ENCODE results near the gene EHHADH. TPM values are rescaled to one million over a fixed set of nuclear protein-coding genes. Genes with fewer than 3 reads are reported as not detected.
"Not testable (repeated sequence)": the region's sequence is repeated elsewhere in the genome, so short reads cannot be mapped to it uniquely, and the experiment has no call there.

Gene EHHADH
- total RNA-seq (100 to 1,000 TPM in 1 of 2 donors, 10 to 100 TPM in 1; 44.3 to 378 TPM), polyA plus RNA-seq (100 to 1,000 TPM in 1 of 2 donors, 10 to 100 TPM in 1; 72.5 to 117 TPM)

GRCh38 chr3:185253645-185254410 is at the start of gene EHHADH:
TSS of gene EHHADH (minus strand) at chr3:185254049. CDS start at chr3:185254022, 27 bp downstream.
- 3% methylated on average over 53 of the region's 53 CpGs for WGBS
- Histone ChIP-seq H3K4me3 (ENCODE audit: low read depth in 1 of 3, low read length in 3 of 3) (peak within 1 kb of the TSS; percentile 85 to 89 (median 88)), H3K4me1 (ENCODE audit: control insufficient read depth in 4 of 4, insufficient read depth in 4 of 4, low read length in 3 of 4) (peaks cover 1 to 23% (median 9%) of the 10 kb centered on the region in 4 donors), H3K9ac (ENCODE audit: low read depth in 1 of 2, low read length in 2 of 2) (peak within 1 kb of the TSS; percentile 66 to 94), H3K27ac (ENCODE audit: low read depth in 1 of 2, low read length in 2 of 2) (peak within 1 kb of the TSS; percentile 77), H3K36me3 (ENCODE audit: control insufficient read depth in 4 of 4, insufficient read depth in 3 of 4, low read depth in 1 of 4, low read length in 3 of 4) (no peaks in the 10 kb centered on the region), H3K9me3 (ENCODE audit: control insufficient read depth in 4 of 4, low read length in 3 of 4) (no peaks in the 10 kb centered on the region), H3K27me3 (ENCODE audit: control insufficient read depth in 4 of 4, insufficient read depth in 4 of 4, low read length in 3 of 4) (no peaks in the 10 kb centered on the region)
- TF ChIP-seq HNF4A (conservative IDR thresholded peaks at IDR 0.05) (peak in 1 of 2 donors; percentile 37), YY1 (IDR thresholded peaks at IDR 0.05) (peak; percentile 93), TAF1 (conservative IDR thresholded peaks at IDR 0.05) (peak; percentile 88), FOXA1 (IDR thresholded peaks at IDR 0.05) (peak; percentile 22), HNF4G (IDR thresholded peaks at IDR 0.05) (no peak), REST (IDR thresholded peaks at IDR 0.05) (peak; percentile 88), EGR1 (IDR thresholded peaks at IDR 0.05; ENCODE audit: low read depth in 2 of 2) (no peak), RAD21 (IDR thresholded peaks at IDR 0.05) (peak; percentile 21 to 24), SP1 (IDR thresholded peaks at IDR 0.05) (peak; percentile 45)
- peak; percentile 81 for DNase-seq (ENCODE audit: low spot score)

- H3K4me1 ChIP-seq (ENCODE audit: control insufficient read depth in 4 of 4, insufficient read depth in 4 of 4, low read length in 3 of 4); H3K27me3 ChIP-seq (ENCODE audit: control insufficient read depth in 4 of 4, insufficient read depth in 4 of 4, low read length in 3 of 4); H3K27ac ChIP-seq (ENCODE audit: low read depth in 1 of 2, low read length in 2 of 2); H3K9me3 ChIP-seq (ENCODE audit: control insufficient read depth in 4 of 4, low read length in 3 of 4); DNase-seq (ENCODE audit: low spot score); H3K4me3 ChIP-seq (ENCODE audit: low read depth in 1 of 3, low read length in 3 of 3); H3K9ac ChIP-seq (ENCODE audit: low read depth in 1 of 2, low read length in 2 of 2); H3K36me3 ChIP-seq (ENCODE audit: control insufficient read depth in 4 of 4, insufficient read depth in 3 of 4, low read depth in 1 of 4, low read length in 3 of 4): not testable (repeated sequence)
- WGBS = 87% methylated on average over 10 of the region's 10 CpGs
Measured at GRCh38 chr3:185299918-185300426, 46.1 kb upstream of the EHHADH start.

- Histone ChIP-seq H3K4me3 (ENCODE audit: low read depth in 1 of 3, low read length in 3 of 3) (no peak overlapping the region), H3K9ac (ENCODE audit: low read depth in 1 of 2, low read length in 2 of 2) (no peak overlapping the region), H3K36me3 (ENCODE audit: control insufficient read depth in 4 of 4, insufficient read depth in 3 of 4, low read depth in 1 of 4, low read length in 3 of 4) (no peaks in the 10 kb centered on the region), H3K4me1 (ENCODE audit: control insufficient read depth in 4 of 4, insufficient read depth in 4 of 4, low read length in 3 of 4) (no peaks in the 10 kb centered on the region), H3K27ac (ENCODE audit: low read depth in 1 of 2, low read length in 2 of 2) (no peak overlapping the region), H3K27me3 (ENCODE audit: control insufficient read depth in 4 of 4, insufficient read depth in 4 of 4, low read length in 3 of 4) (no peaks in the 10 kb centered on the region), H3K9me3 (ENCODE audit: control insufficient read depth in 4 of 4, low read length in 3 of 4) (no peaks in the 10 kb centered on the region)
- no peak for DNase-seq (ENCODE audit: low spot score)
- WGBS = 88% methylated on average over 3 of the region's 3 CpGs
- no peak for TF ChIP-seq HNF4G (IDR thresholded peaks at IDR 0.05)
- TF ChIP-seq MAX (IDR thresholded peaks at IDR 0.05) = no peak
- no peak for TF ChIP-seq NR2F2 (IDR thresholded peaks at IDR 0.05)
- no peak for TF ChIP-seq EGR1 (IDR thresholded peaks at IDR 0.05; ENCODE audit: low read depth in 2 of 2)
- no peak for TF ChIP-seq YY1 (IDR thresholded peaks at IDR 0.05)
- TF ChIP-seq TAF1 (conservative IDR thresholded peaks at IDR 0.05) = no peak
- no peak for TF ChIP-seq RXRA (IDR thresholded peaks at IDR 0.05)
- no peak for TF ChIP-seq FOXA2 (IDR thresholded peaks at IDR 0.05)
- no peak for TF ChIP-seq RAD21 (IDR thresholded peaks at IDR 0.05)
- TF ChIP-seq JUND (IDR thresholded peaks at IDR 0.05) = no peak
- TF ChIP-seq CTCF (IDR thresholded peaks at IDR 0.05; ENCODE audit: low read depth, low read length, missing input control) = no peak
Measured at GRCh38 chr3:185297867-185298266, 44.0 kb upstream of the EHHADH start.
